ENCODE data around the gene SETD3.

SETD3 gene

DNA sequence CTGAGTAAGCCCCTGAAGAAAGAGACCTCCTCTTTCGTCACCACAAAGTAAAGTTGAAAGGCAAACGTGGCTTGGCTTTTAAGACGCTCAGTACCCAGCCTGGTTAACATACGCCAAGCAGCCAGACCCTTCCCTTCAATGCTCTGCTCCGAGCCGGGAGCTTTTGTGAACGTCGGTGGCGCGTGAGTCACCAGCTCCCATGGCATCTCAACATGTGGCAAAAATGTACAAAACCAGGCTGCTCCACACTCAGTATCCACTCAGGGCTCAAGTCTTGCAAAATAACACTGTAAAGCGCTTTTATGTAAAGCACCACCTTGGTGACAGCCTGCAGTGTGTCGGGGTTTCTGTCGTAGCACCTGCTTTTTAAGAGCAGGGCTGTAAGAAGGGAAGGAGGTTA lies 89.0 kb downstream of the SETD3 start:
- Histone ChIP-seq H3K36me3 (ENCODE audit: insufficient read depth, insufficient read length, low read length) (peaks cover 12% of the 10 kb centered on the region), H3K4me3 (ENCODE audit: insufficient read length, low read depth) (no peak overlapping the region), H3K27me3 (ENCODE audit: insufficient read depth, insufficient read length) (no peaks in the 10 kb centered on the region), H3K4me1 (ENCODE audit: insufficient read depth, insufficient read length) (peaks cover 6% of the 10 kb centered on the region), H3K9ac (ENCODE audit: insufficient read length, low read depth) (no peak overlapping the region), H3K9me3 (ENCODE audit: insufficient read depth, low read length) (no peaks in the 10 kb centered on the region)
- no peak for DNase-seq (ENCODE audit: low read depth, low spot score)
- no peak for TF ChIP-seq YY1 (IDR thresholded peaks at IDR 0.05; ENCODE audit: insufficient read depth, insufficient read length)

- H3K4me3 ChIP-seq (ENCODE audit: insufficient read length, low read depth): no peak overlapping the region
- peaks cover 7% of the 10 kb centered on the region for H3K36me3 ChIP-seq (ENCODE audit: insufficient read depth, insufficient read length, low read length)
- H3K4me1 ChIP-seq (ENCODE audit: insufficient read depth, insufficient read length): peaks cover 7% of the 10 kb centered on the region
- TF ChIP-seq ZNF274 (IDR thresholded peaks at IDR 0.05; ENCODE audit: low read depth, low read length) (no peak), SUZ12 (IDR thresholded peaks at IDR 0.05; ENCODE audit: extremely low read depth, insufficient read depth, insufficient read length) (no peak), YY1 (IDR thresholded peaks at IDR 0.05; ENCODE audit: insufficient read depth, insufficient read length) (no peak)
- no peak overlapping the region for H3K9ac ChIP-seq (ENCODE audit: insufficient read length, low read depth)
- DNase-seq (ENCODE audit: low read depth, low spot score): no peak
- H3K27me3 ChIP-seq (ENCODE audit: insufficient read depth, insufficient read length): no peaks in the 10 kb centered on the region
- H3K9me3 ChIP-seq (ENCODE audit: insufficient read depth, low read length): no peaks in the 10 kb centered on the region
Observed at GRCh38 chr14:99389174-99389826, 91.4 kb downstream of the SETD3 start.

DNA sequence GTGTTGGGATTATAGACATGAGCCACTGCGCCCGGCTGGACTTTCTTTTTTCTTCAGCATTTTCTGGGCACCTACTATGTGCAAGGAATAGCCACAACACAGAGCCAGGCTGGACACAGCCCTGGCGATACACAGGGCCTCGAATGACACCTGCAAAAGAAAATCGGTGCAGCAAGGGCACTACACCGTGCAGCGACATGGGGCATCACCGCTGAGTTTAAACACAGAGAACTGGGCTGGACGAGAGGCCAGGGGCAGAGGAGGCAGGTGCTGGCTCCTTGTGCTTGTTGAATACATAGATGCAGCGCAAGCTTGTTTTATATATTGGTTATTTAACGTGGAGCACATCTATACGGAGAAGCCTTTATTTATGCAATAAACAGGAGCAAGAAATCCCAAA lies 92.4 kb downstream of the SETD3 start:
- Histone ChIP-seq H3K9me3 (ENCODE audit: insufficient read depth, low read length) (no peaks in the 10 kb centered on the region), H3K9ac (ENCODE audit: insufficient read length, low read depth) (no peak overlapping the region), H3K4me1 (ENCODE audit: insufficient read depth, insufficient read length) (peaks cover 13% of the 10 kb centered on the region), H3K4me3 (ENCODE audit: insufficient read length, low read depth) (no peak overlapping the region), H3K27me3 (ENCODE audit: insufficient read depth, insufficient read length) (no peaks in the 10 kb centered on the region), H3K36me3 (ENCODE audit: insufficient read depth, insufficient read length, low read length) (no peaks in the 10 kb centered on the region)
- no peak for DNase-seq (ENCODE audit: low read depth, low spot score)
- TF ChIP-seq SUZ12 (IDR thresholded peaks at IDR 0.05; ENCODE audit: extremely low read depth, insufficient read depth, insufficient read length) (no peak), YY1 (IDR thresholded peaks at IDR 0.05; ENCODE audit: insufficient read depth, insufficient read length) (no peak), ZNF274 (IDR thresholded peaks at IDR 0.05; ENCODE audit: low read depth, low read length) (no peak)

GRCh38 chr14:99387880-99388279 lies 92.8 kb downstream of the SETD3 start:
- DNase-seq (ENCODE audit: low read depth, low spot score): no peak
- Histone ChIP-seq H3K4me1 (ENCODE audit: insufficient read depth, insufficient read length) (peaks cover 13% of the 10 kb centered on the region), H3K9ac (ENCODE audit: insufficient read length, low read depth) (no peak overlapping the region), H3K4me3 (ENCODE audit: insufficient read length, low read depth) (no peak overlapping the region), H3K9me3 (ENCODE audit: insufficient read depth, low read length) (no peaks in the 10 kb centered on the region), H3K27me3 (ENCODE audit: insufficient read depth, insufficient read length) (no peaks in the 10 kb centered on the region), H3K36me3 (ENCODE audit: insufficient read depth, insufficient read length, low read length) (no peaks in the 10 kb centered on the region)
- TF ChIP-seq YY1 (IDR thresholded peaks at IDR 0.05; ENCODE audit: insufficient read depth, insufficient read length) (no peak), ZNF274 (IDR thresholded peaks at IDR 0.05; ENCODE audit: low read depth, low read length) (no peak), SUZ12 (IDR thresholded peaks at IDR 0.05; ENCODE audit: extremely low read depth, insufficient read depth, insufficient read length) (no peak)

GRCh38 chr14:99384450-99385417 lies 95.9 kb downstream of the SETD3 start:
- no peak overlapping the region for H3K9ac ChIP-seq (ENCODE audit: insufficient read length, low read depth)
- H3K9me3 ChIP-seq (ENCODE audit: insufficient read depth, low read length): no peaks in the 10 kb centered on the region
- no peaks in the 10 kb centered on the region for H3K27me3 ChIP-seq (ENCODE audit: insufficient read depth, insufficient read length)
- TF ChIP-seq ZNF274 (IDR thresholded peaks at IDR 0.05; ENCODE audit: low read depth, low read length) (no peak), YY1 (IDR thresholded peaks at IDR 0.05; ENCODE audit: insufficient read depth, insufficient read length) (no peak), SUZ12 (IDR thresholded peaks at IDR 0.05; ENCODE audit: extremely low read depth, insufficient read depth, insufficient read length) (no peak)
- H3K36me3 ChIP-seq (ENCODE audit: insufficient read depth, insufficient read length, low read length): no peaks in the 10 kb centered on the region
- DNase-seq (ENCODE audit: low read depth, low spot score): no peak
- H3K4me1 ChIP-seq (ENCODE audit: insufficient read depth, insufficient read length): peaks cover 19% of the 10 kb centered on the region
- no peak overlapping the region for H3K4me3 ChIP-seq (ENCODE audit: insufficient read length, low read depth)

- Histone ChIP-seq H3K4me1 (ENCODE audit: insufficient read depth, insufficient read length) (peaks cover 19% of the 10 kb centered on the region), H3K36me3 (ENCODE audit: insufficient read depth, insufficient read length, low read length) (no peaks in the 10 kb centered on the region), H3K4me3 (ENCODE audit: insufficient read length, low read depth) (no peak overlapping the region), H3K9me3 (ENCODE audit: insufficient read depth, low read length) (no peaks in the 10 kb centered on the region), H3K9ac (ENCODE audit: insufficient read length, low read depth) (no peak overlapping the region), H3K27me3 (ENCODE audit: insufficient read depth, insufficient read length) (no peaks in the 10 kb centered on the region)
- TF ChIP-seq ZNF274 (IDR thresholded peaks at IDR 0.05; ENCODE audit: low read depth, low read length) (no peak), SUZ12 (IDR thresholded peaks at IDR 0.05; ENCODE audit: extremely low read depth, insufficient read depth, insufficient read length) (no peak), YY1 (IDR thresholded peaks at IDR 0.05; ENCODE audit: insufficient read depth, insufficient read length) (no peak)
- no peak for DNase-seq (ENCODE audit: low read depth, low spot score)
Observed at GRCh38 chr14:99383472-99384449, 96.9 kb downstream of the SETD3 start.

Measured in NT2/D1 (cell line).